Measurements from ENCODE around the gene ABLIM1.
A peak's percentile ranks its signal among the peaks of the same experiment; 100 is the strongest.

ABLIM1 gene

GRCh38 chr10:114471906-114472876, 185.9 kb downstream of the ABLIM1 start:
- no peak for DNase-seq

DNA sequence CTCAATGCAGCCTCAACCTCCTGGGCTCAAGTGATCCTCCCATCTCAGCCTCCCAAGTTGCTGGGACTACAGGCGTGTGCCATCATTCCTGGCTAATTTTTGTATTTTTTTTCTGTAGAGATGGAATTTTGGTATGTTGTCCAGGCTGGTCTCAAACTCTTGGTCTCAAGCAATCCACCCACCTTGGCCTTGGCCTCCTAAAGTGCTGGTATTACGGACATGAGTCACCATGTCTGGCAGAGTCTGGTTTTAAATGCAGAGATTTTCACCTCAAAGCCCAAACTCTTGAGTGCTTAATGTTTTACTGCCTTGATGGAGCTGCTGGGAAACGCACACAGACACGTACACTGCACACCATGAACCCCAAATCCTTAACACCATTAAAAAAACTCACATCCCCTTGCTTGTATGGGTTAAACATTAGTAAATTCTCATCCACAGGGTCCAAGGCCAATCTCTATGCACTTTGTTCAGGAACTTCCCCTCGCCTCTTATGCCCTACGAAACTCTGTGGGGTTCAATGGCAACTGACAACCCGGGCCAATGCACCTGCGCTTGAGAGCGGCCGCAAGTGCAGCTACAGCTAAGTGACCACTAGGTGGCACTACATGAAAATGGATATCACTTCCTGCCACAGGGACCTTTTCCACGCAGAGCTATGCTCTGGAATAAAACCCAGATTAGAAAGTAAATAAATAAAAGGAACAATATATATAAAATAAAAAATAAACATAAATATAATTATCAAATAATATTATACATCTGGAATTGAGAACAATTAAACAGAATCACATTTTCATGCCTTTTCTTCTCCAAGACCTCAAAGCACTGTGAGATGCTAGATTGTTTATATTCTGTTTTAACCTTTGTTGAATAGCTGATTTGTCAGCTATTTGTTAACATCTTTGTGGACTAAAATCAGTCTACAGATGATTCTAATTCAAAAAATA, 186.8 kb downstream of the ABLIM1 start:
- peak in 35 of 56 donors; percentile 3 to 65 (median 28) for DNase-seq

DNA sequence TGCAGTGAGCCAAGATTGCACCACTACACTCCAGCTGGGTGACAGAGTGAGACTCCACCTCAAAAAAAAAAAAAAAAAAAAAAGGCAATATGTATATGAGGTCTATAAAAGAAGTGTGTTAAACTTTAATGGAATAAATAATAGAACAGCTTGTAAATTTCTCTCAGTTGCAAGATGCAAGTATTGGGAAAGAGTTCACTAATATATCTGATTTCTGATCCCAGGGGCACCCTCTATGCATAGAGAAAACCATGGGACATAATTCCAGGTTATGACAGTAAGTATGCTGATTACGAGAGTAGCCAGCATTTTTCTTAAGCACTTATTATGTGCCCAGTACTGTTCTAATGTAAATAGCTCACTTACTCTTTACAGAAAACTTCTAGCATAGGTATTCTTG, 187.7 kb downstream of the ABLIM1 start:
- DNase-seq: no peak

GRCh38 chr10:114458955-114459354, 199.1 kb downstream of the ABLIM1 start:
- DNase-seq: peak in 4 of 56 donors; percentile 3 to 30 (median 16)

GRCh38 chr10:114458216-114458920, 199.7 kb downstream of the ABLIM1 start:
- DNase-seq: peak in 1 of 56 donors; percentile 6

DNA sequence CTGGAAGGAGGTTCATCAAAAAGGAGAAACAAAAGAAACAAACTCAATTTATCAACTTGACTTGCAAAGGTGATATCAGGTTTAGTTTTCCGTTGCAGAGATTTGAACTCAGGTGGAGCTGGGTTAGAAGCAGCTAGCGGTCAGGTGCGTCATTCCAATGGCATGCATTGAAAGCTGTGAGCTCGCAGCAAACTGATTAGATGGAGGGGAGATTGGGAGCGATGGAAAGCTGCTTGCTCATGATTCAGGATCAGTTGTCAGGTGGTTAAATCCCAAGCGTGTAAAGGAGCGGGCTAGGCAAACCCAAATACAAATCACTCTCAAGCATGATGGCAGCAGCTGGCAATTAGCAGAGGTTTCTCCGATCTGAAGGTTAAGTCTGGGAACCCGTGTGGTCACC, 204.5 kb downstream of the ABLIM1 start:
- DNase-seq: no peak

DNA sequence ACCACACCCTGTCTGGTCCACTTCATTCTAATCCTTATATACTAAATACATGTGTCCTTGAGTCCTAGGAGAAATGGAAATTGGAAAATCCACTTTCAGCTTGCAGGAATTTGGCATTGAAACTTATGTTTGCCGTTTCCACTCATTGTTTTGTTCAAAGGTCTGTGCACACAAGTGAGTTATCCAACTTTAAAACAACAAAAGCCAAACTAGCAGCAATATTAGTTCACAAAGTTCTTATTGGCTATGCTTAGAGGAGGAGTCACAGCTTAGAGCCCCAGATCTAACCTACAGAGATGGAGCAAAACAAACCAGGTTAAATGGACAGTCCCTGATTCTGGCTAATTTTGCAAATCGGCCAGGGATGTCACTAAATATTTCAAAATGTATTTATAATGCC, 209.2 kb downstream of the ABLIM1 start:
- DNase-seq: no peak

- DNase-seq: no peak
Observed at GRCh38 chr10:114445332-114445731, 212.7 kb downstream of the ABLIM1 start.

DNA sequence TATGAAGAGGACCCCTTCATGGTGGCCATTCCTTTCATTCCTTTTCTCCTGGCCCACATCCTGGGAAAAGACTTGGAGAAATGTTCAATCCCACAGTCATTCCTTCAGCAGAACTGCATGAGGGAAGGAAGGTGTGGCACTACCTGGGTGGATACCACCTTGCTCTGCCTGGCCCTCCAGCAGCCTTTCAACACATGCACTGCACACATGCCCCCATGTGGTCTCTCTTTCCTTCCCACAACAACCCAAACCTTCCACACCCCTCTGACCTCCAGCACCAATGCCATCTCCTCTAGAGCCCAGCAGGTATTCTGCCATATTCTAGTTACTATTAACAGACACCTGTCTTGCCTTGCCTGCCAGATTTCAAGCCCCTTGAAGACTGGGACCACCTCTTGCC, 213.3 kb downstream of the ABLIM1 start:
- DNase-seq: no peak

DNA sequence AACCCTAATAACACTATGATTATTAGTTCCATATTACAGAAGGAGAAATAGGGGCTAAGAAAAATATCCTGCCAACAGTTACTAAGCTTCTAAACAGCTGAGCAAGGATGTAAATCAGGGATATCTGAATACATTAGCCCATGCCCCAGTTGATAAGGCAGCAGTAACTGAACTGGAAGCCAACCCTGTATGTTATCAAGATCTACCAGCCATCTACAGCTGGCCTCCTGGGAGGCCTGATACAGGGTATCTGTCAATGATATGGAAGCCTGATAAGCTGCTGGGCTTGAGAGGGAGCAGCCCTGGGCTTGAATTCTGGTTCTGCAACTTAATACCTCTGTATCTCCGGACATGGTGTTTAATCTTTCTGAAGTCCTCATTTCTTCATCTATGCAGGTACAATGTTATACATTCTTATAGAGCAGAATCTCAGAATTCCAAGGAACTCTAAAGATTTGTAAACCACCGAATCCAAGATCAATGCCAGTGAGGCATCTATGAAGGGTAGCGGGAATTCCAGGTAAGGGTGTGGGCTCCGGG, 215.9 kb downstream of the ABLIM1 start:
- DNase-seq: no peak

- DNase-seq: no peak
Observed at GRCh38 chr10:114441107-114441506, 217.0 kb downstream of the ABLIM1 start.

GRCh38 chr10:114437473-114438292, 220.4 kb downstream of the ABLIM1 start:
- no peak for DNase-seq

DNA sequence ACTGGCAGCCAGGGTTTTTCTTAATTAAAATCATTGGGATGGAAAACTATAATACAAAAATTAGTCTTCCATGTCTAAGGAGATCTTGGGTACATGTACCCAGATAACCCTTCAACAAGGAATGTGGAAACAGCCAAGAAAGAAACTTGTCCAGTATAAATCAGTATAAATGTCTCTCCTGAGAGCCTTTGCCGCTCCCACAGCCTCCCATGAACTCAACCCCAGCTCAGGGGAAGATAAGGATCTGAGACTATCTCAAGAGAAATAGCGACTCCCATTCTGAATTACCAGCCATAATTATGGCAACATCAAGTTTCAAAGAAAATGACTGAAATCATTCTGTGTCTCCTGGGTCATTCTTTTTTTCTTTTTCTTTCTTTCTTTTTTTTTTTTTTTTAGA, 221.1 kb downstream of the ABLIM1 start:
- no peak for DNase-seq

GRCh38 chr10:114432566-114433093, 225.4 kb downstream of the ABLIM1 start:
- no peak for DNase-seq

- no peak for DNase-seq
Observed at GRCh38 chr10:114431414-114432135, 226.5 kb downstream of the ABLIM1 start.

DNA sequence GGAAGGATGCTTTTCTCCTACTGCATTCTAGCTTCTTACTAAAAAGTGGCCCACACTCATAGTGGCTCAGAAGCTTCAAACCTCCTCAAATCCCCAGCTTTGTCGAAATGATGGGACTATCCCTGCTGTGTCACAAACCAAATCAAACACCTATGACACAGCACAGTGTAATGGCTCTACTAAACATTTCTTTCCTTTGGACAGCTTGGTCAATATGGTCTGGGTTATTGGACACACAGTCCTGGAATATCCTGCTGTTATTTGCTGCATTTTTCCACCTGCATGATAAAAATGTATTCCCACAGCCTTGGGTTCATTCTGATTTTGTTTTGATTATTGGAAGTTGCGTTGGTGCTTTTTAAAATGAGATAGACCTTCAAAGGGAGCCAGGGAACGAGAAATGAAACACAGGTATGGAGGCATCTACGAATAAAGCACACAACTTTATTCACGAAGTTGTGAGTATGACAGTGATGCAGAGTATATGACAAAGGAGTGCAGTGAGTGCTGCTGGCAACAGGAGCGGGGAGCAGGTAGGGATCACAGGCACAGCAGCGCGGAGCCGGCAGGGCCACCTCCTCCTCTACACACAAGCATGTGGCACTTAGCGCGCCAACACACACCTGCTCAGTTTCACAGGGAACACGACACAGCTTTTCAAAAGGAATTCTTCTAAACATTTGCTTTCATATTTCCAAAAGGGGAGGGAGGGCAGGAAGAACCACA, 227.2 kb downstream of the ABLIM1 start:
- no peak for DNase-seq

DNA sequence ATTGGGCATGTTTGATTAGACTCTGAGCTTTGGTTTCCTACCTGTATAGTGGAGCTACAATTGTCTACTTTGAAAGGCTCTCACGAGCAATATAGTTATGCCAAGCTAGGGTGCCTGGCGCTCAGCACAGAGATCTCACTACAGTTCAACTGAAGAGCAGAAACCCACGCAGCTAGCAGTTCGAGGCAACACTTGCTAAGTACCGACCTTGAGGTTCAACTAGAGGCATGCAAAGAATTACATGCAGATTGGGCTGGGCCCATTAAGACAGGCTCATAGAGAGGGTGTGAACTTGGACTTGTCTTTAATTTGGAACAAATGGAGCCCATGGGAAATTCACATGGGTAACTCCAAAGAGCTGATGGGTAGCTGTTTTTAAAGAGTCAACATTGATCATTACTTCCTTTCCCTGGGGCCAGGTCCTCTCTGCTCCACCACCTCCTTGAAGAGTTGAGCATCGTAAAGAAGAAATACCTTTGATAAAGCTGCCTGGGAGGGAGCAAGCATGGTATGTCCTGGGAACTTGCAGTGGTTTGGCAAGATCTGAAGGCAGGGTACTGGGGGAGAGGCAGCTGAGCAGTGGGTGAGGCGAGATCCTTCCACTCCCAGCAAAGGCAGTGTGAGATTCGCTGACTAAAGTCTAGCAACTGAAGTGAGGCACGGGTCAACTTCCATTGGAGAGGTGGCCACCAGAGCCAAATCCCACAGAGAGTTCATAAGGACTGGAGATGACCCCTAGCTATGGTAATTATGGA, 228.3 kb downstream of the ABLIM1 start:
- DNase-seq: no peak
